Esophagus muscularis mucosa (tissue), 4 donors: Measurements from ENCODE around the gene NXNL2. TPM values are rescaled to one million over a fixed set of nuclear protein-coding genes. Genes with fewer than 3 reads are reported as not detected.

Experiments used
- DNase-seq: peaks from one replicate; pipeline ENCODE4 v3.0.0-alpha.2; 2017; ENCODE audit errors: extremely low spot score
- H3K27ac ChIP-seq, 4 donors: fragments of 200-600 bp; sonication (generic); replicated peaks in 1 of 4; 1 replicate in 3 of 4; 2 replicates in 1 of 4; pipeline ENCODE4 v1.5.1; 2016 to 2019; ENCODE audit warnings: mild to moderate bottlenecking in 1 of 4
- H3K27me3 ChIP-seq, 4 donors: fragments of 200-600 bp; sonication (generic); one replicate each; pipeline versions ENCODE4 v1.5.1 to v1.6.0; 2016 to 2019
- H3K36me3 ChIP-seq, 4 donors: fragments of 200-600 bp; sonication (generic); one replicate each; pipeline ENCODE4 v1.5.1; 2016 to 2019
- H3K4me1 ChIP-seq, 4 donors: fragments of 200-600 bp; sonication (generic); one replicate each; pipeline ENCODE4 v1.5.1; 2016 to 2019
- H3K4me3 ChIP-seq, 4 donors: fragments of 200-600 bp; sonication (generic); 1 replicate in 2 of 4; 2 replicates in 2 of 4; pipeline ENCODE4 v1.5.1; 2016 to 2019; ENCODE audit warnings: mild to moderate bottlenecking in 4 of 4, moderate library complexity in 1 of 4
- H3K9me3 ChIP-seq, 4 donors: fragments of 200-600 bp; sonication (generic); 1 replicate in 3 of 4; 2 replicates in 1 of 4; pipeline ENCODE4 v1.5.1; 2016 to 2019
- CTCF ChIP-seq, 3 experiments: fragments of 200-600 bp in 2 of 3; fragments of 450-650 bp in 1 of 3; sonication (generic) in 2 of 3; IDR thresholded peaks; one replicate each; pipeline ENCODE4 v1.5.1; 2017 to 2019; ENCODE audit warnings: antibody characterized with exemption in 3 of 3, mild to moderate bottlenecking in 2 of 3, moderate library complexity in 1 of 3
- EP300 ChIP-seq: sonication (generic); formaldehyde crosslinking; IDR thresholded peaks from one replicate; pipeline ENCODE4 v1.6.1; 2017; ENCODE audit warnings: antibody characterized with exemption
- POLR2A ChIP-seq: fragments of 450-650 bp; IDR thresholded peaks from one replicate; pipeline ENCODE4 v1.6.1; 2017; ENCODE audit warnings: antibody characterized with exemption, moderate library complexity, mild to moderate bottlenecking, low read depth
- POLR2AphosphoS5 ChIP-seq, 2 donors: sonication (generic); formaldehyde crosslinking; IDR thresholded peaks; one replicate each; pipeline ENCODE4 v1.6.1; 2017; ENCODE audit warnings: antibody characterized with exemption in 2 of 2
- whole genome bisulfite sequencing: methylation state at CpG from one replicate; pipeline ENCODE4 v1.1.5; 2018; 5-methylcytosine and 5-hydroxymethylcytosine counted together
- intact Hi-C: fragments of 100-400 bp; cut with DNase I; formaldehyde crosslinking; loops from one replicate; pipeline ENCODE4 v1.15.1; 2023
- total RNA-seq, 4 donors: library from RNA; depleted of rRNA; stranded (reverse); fragments of >200 nt; gene quantifications; one replicate each; pipeline versions ENCODE4 v1.1.0 to v1.2.1, GENCODE V29; 2016

The NXNL2 gene
- total RNA-seq = 1 to 10 TPM in 3 of 4 donors, under 1 TPM in 1; 0.83 to 4.5 (median 1.3) TPM

GRCh38 chr9:88534456-88535225 lies at the start of gene NXNL2:
Gene NXNL2, plus strand, starts transcription at chr9:88535178. Its CDS starts 257 bp downstream, at chr9:88535435.
- peaks cover 11 to 59% (median 29%) of the 10 kb centered on the region in 4 donors for H3K4me1 ChIP-seq
- no peaks in the 10 kb centered on the region for H3K36me3 ChIP-seq
- 2% methylated on average over 40 of the region's 62 CpGs for WGBS
- peak; percentile 94 for DNase-seq
- TF ChIP-seq POLR2AphosphoS5 (IDR thresholded peaks at IDR 0.05) (peak in 1 of 2 donors; percentile 46), POLR2A (no peak)
- peaks cover 0 to 4% (median 0%) of the 10 kb centered on the region in 4 donors for H3K27me3 ChIP-seq
- H3K9me3 ChIP-seq = no peaks in the 10 kb centered on the region
- peak within 1 kb of the TSS; percentile 61 to 73 (median 62) for H3K4me3 ChIP-seq
- intact Hi-C loops = loop anchor here (5.0 kb wide), 1 partner anchor 147 kb away; the partner anchor contains the start of gene SPIN1
- peak within 1 kb of the TSS; percentile 75 to 92 (median 84) for H3K27ac ChIP-seq

GRCh38 chr9:88488166-88488565 lies 46.8 kb upstream of the NXNL2 start:
- TF ChIP-seq CTCF (IDR thresholded peaks at IDR 0.05) (no peak), POLR2AphosphoS5 (IDR thresholded peaks at IDR 0.05) (no peak)
- WGBS = 87% methylated on average over 4 of the region's 4 CpGs
- Histone ChIP-seq H3K27ac (no peak overlapping the region), H3K27me3 (no peaks in the 10 kb centered on the region), H3K4me1 (no peaks in the 10 kb centered on the region), H3K4me3 (no peak overlapping the region), H3K36me3 (peaks cover 0 to 30% (median 11%) of the 10 kb centered on the region in 4 donors), H3K9me3 (no peaks in the 10 kb centered on the region)
- DNase-seq = no peak
- intact Hi-C loops = no loop called here

- Histone ChIP-seq H3K27ac (no peak overlapping the region), H3K36me3 (no peaks in the 10 kb centered on the region), H3K4me1 (no peaks in the 10 kb centered on the region), H3K27me3 (no peaks in the 10 kb centered on the region), H3K4me3 (no peak overlapping the region), H3K9me3 (no peaks in the 10 kb centered on the region)
- intact Hi-C loops = no loop called here
- no peak for DNase-seq
- whole genome bisulfite sequencing = 93% methylated on average over 14 of the region's 17 CpGs
- no peak for TF ChIP-seq POLR2AphosphoS5 (IDR thresholded peaks at IDR 0.05)
- TF ChIP-seq EP300 = no peak
- no peak for TF ChIP-seq POLR2A
- TF ChIP-seq CTCF (IDR thresholded peaks at IDR 0.05) = no peak
Observed at GRCh38 chr9:88494983-88495721, 39.8 kb upstream of the NXNL2 start.

GRCh38 chr9:88497224-88497623 lies 37.8 kb upstream of the NXNL2 start:
- no peak for TF ChIP-seq CTCF (IDR thresholded peaks at IDR 0.05)
- TF ChIP-seq POLR2AphosphoS5 (IDR thresholded peaks at IDR 0.05) = no peak
- TF ChIP-seq POLR2A = no peak
- no peak for TF ChIP-seq EP300
- Histone ChIP-seq H3K9me3 (no peaks in the 10 kb centered on the region), H3K36me3 (no peaks in the 10 kb centered on the region), H3K27ac (no peak overlapping the region), H3K4me1 (no peaks in the 10 kb centered on the region), H3K4me3 (no peak overlapping the region), H3K27me3 (no peaks in the 10 kb centered on the region)
- intact Hi-C loops = no loop called here
- WGBS = 94% methylated on average over 2 of the region's 2 CpGs
- no peak for DNase-seq

- no peaks in the 10 kb centered on the region for H3K4me1 ChIP-seq
- no peak for TF ChIP-seq CTCF (IDR thresholded peaks at IDR 0.05)
- no peaks in the 10 kb centered on the region for H3K9me3 ChIP-seq
- DNase-seq = no peak
- 86% methylated on average over 6 of the region's 6 CpGs for WGBS
- H3K4me3 ChIP-seq = no peak overlapping the region
- no peak overlapping the region for H3K27ac ChIP-seq
- H3K27me3 ChIP-seq = no peaks in the 10 kb centered on the region
- intact Hi-C loops = no loop called here
- H3K36me3 ChIP-seq = no peaks in the 10 kb centered on the region
Observed at GRCh38 chr9:88498880-88499279, 36.1 kb upstream of the NXNL2 start.
